Panc1 (cell line): Measurements from ENCODE around the gene GLIS1.

Experiments used
- POLR2AphosphoS5 ChIP-seq: IDR thresholded peaks from 2 replicates; pipeline ENCODE4 v1.6.1; 2012; ENCODE audit warnings: mild to moderate bottlenecking, low read depth, low read length, moderate library complexity
- TF ChIP-seq, protein P1 (sequence below): fragments of 450-650 bp; IDR thresholded peaks from 2 replicates; pipeline ENCODE4 v1.5.1; 2017; ENCODE audit warnings: mild to moderate bottlenecking

DNA sequence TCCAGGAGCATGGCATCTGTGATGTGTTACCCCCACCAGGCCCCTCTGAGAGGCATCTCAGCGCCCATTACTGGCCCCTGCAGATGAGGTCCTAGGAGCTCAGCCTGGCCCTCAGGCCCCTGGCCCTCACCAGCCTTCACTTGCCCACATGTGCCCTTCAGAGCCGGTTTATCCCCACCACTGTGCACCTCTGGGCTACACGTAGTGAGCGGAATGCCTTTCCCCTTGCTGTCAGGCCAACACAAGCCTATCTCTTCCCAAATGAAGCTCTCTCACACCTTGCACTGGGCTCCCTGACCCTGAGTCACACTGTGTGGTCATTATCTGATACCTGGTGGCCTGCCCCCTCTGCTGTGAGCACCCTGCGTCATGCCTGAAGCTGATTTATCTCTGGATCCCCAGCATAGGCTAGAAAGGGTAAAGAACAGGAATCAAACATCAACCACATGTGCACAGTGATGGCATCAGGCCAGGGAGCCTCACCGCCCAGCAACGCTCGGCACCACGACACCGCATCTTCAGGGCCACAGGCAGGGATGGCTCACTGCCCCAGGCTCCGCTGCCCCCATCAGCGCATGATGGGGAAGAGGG is 49.1 kb downstream of the GLIS1 start:
- TF ChIP-seq, protein P1, sequence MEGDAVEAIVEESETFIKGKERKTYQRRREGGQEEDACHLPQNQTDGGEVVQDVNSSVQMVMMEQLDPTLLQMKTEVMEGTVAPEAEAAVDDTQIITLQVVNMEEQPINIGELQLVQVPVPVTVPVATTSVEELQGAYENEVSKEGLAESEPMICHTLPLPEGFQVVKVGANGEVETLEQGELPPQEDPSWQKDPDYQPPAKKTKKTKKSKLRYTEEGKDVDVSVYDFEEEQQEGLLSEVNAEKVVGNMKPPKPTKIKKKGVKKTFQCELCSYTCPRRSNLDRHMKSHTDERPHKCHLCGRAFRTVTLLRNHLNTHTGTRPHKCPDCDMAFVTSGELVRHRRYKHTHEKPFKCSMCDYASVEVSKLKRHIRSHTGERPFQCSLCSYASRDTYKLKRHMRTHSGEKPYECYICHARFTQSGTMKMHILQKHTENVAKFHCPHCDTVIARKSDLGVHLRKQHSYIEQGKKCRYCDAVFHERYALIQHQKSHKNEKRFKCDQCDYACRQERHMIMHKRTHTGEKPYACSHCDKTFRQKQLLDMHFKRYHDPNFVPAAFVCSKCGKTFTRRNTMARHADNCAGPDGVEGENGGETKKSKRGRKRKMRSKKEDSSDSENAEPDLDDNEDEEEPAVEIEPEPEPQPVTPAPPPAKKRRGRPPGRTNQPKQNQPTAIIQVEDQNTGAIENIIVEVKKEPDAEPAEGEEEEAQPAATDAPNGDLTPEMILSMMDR = no peak
- no peak for TF ChIP-seq POLR2AphosphoS5
